HFFc6 (cell line): Measurements from ENCODE around the gene QSOX1. TPM values are rescaled to one million over a fixed set of nuclear protein-coding genes. Genes with fewer than 3 reads are reported as not detected.

Experiments used
- DNase-seq: peaks from one replicate; pipeline ENCODE4 v3.0.0-alpha.2; 2018
- H3K27ac Mint-ChIP-seq: 2 replicates; pipeline ENCODE4 v1.8.0; 2020; ENCODE audit warnings: mild to moderate bottlenecking, mixed read lengths
- H3K27me3 Mint-ChIP-seq: 2 replicates; pipeline ENCODE4 v1.8.0; 2021; ENCODE audit warnings: mild to moderate bottlenecking, moderate library complexity, mixed read lengths; ENCODE audit not compliant: insufficient read depth
- H3K36me3 Mint-ChIP-seq: 2 replicates; pipeline ENCODE4 v1.8.0; 2021; ENCODE audit warnings: low read depth, mixed read lengths
- H3K4me1 Mint-ChIP-seq: 2 replicates; pipeline ENCODE4 v1.8.0; 2020; ENCODE audit warnings: low read depth, mixed read lengths
- H3K4me3 Mint-ChIP-seq: 2 replicates; pipeline ENCODE4 v1.8.0; 2020; ENCODE audit warnings: mild to moderate bottlenecking, moderate library complexity, mixed read lengths
- H3K9me3 Mint-ChIP-seq: 2 replicates; pipeline ENCODE4 v1.8.0; 2020; ENCODE audit warnings: mild to moderate bottlenecking, mixed read lengths
- total RNA-seq, 6 experiments: library from RNA; stranded (reverse); fragmentation: NEBNext Ultra II Directional; extraction: Animal tissue kit (Norgen Biotek cat#: 25700); gene quantifications; 2 replicates in 1 of 6; 3 replicates in 5 of 6; pipeline ENCODE4 v1.2.3, GENCODE V29; 2021
- TF ChIP-seq, protein P1 (sequence below): fragments of 200-600 bp; sonication (generic); IDR thresholded peaks from 2 replicates; pipeline ENCODE4 v1.5.0; 2021; ENCODE audit warnings: antibody characterized with exemption, mild to moderate bottlenecking

Gene QSOX1
- total RNA-seq, 6 experiments from 2014 or later: 321 to 467 (median 352) TPM

GRCh38 chr1:180213401-180214170, 58.9 kb downstream of the QSOX1 start:
- Mint-ChIP-seq H3K36me3 (no peaks in the 10 kb centered on the region), H3K4me1 (peaks cover 14% of the 10 kb centered on the region), H3K27me3 (peaks cover 6% of the 10 kb centered on the region), H3K9me3 (no peaks in the 10 kb centered on the region), H3K4me3 (peak overlapping the region; percentile 47), H3K27ac (no peak overlapping the region)
- no peak for DNase-seq
- TF ChIP-seq, protein P1, sequence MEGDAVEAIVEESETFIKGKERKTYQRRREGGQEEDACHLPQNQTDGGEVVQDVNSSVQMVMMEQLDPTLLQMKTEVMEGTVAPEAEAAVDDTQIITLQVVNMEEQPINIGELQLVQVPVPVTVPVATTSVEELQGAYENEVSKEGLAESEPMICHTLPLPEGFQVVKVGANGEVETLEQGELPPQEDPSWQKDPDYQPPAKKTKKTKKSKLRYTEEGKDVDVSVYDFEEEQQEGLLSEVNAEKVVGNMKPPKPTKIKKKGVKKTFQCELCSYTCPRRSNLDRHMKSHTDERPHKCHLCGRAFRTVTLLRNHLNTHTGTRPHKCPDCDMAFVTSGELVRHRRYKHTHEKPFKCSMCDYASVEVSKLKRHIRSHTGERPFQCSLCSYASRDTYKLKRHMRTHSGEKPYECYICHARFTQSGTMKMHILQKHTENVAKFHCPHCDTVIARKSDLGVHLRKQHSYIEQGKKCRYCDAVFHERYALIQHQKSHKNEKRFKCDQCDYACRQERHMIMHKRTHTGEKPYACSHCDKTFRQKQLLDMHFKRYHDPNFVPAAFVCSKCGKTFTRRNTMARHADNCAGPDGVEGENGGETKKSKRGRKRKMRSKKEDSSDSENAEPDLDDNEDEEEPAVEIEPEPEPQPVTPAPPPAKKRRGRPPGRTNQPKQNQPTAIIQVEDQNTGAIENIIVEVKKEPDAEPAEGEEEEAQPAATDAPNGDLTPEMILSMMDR: no peak; the same call in 1 of the 2 replicates

DNA sequence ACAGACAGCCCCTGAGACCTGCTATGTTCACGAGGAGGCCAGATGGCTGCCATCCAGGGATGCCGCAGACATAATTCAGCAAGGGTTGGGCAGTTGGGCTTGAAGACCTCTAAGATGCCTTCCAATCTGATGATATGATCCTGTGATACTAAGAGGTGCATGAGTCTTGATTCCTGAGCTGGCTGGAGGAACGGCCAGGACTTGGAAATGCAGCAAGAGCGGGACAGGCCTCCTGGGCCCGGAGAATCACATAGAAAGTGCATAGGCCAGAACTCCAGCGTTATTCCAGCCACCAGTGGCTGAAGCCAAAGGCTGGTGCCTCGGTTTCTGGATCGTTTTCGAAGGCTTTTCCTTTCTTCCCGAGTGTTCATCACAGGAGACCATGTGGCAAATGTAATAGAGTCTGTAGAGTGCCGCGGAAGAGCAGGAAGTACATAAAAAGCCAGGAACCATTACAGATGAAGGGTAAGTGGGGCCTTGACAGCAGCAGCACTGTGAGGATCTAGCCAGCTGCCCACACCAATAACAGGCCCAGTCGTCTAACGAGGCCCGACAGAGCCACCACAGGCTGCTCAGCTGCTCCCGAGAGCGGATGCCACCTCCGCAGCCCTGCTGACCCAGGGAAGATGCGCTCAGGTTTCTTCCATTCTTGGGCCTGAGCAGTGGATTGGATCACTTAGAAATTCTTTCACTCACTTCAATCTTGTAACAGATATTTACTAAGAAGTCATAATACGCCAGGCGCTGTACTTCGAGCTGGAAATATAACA, 61.4 kb downstream of the QSOX1 start:
- TF ChIP-seq, protein P1: no peak
- Mint-ChIP-seq H3K4me1 (peaks cover 14% of the 10 kb centered on the region), H3K27me3 (peaks cover 23% of the 10 kb centered on the region), H3K9me3 (no peaks in the 10 kb centered on the region), H3K4me3 (no peak overlapping the region), H3K36me3 (no peaks in the 10 kb centered on the region), H3K27ac (no peak overlapping the region)
- no peak for DNase-seq

DNA sequence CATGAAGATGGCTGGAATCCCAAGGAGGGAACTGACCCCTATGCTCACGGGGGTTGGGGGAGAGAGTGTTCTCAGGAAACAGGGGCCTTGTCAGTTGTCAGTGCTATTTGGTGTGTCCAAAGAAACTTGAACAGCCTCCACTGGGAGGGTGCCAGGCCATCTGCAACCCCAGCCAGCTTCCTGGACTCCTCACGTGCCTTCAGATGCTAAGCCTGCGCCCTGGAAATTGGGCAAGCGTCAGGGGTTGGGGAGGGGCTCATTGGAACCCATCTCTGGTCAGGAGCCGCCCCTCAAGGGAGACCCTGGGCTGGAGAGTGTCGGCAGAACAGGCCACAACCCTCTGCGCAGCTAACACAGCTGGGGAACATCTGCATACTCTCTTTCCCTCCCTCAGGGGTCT, 62.3 kb downstream of the QSOX1 start:
- no peak for DNase-seq
- Mint-ChIP-seq H3K4me3 (no peak overlapping the region), H3K9me3 (no peaks in the 10 kb centered on the region), H3K27ac (no peak overlapping the region), H3K36me3 (no peaks in the 10 kb centered on the region), H3K27me3 (peaks cover 26% of the 10 kb centered on the region), H3K4me1 (peaks cover 7% of the 10 kb centered on the region)
- TF ChIP-seq, protein P1: no peak

DNA sequence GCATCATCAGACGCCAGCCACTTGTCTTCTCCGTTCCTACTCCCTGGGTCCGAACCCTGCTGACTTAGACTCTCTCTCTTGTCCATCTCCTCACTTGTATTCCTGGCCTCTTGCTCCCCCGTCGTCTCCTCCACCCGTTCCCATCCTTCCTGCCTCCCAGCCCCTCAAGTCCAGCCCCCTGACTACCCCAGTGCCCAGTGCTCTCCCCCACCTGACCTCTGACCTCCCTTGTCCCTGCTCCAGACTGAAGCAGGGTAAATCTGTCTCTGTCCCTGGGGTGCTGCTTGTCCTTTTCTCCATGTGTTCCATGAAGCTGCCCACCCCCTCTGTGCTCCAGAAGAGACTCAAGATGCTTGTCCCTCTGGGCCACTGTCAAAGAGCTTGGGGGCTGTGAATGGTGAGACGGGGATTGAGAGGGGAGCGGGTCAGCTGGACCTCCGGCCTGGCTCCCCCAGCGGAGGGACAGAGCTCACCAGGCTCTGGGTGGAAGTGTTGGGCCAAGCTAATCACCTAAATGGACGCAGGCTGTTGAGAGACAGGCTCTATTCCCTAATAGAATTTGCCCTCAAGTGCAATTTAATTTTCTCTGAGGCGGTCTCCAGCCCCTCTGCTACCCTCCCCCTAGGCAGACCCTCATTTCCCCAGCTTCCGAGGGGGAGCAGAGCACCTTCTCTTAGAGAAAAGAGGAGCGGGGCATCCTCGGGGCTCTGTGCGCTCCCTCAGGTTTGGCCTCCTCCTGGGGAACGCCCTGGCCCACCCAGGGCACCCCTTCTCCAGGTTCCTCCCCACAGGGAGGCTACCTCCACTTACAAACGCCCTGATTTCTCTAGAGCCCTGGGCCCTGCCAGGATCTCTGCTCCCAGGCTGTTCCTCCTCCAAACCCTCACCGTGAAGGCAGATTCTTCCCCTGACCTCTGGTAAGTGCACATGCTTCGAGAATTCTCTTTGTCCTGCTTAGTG, 64.4 kb downstream of the QSOX1 start:
- Mint-ChIP-seq H3K4me3 (no peak overlapping the region), H3K4me1 (no peaks in the 10 kb centered on the region), H3K36me3 (no peaks in the 10 kb centered on the region), H3K27me3 (peaks cover 36% of the 10 kb centered on the region), H3K9me3 (no peaks in the 10 kb centered on the region), H3K27ac (no peak overlapping the region)
- no peak for DNase-seq
- TF ChIP-seq, protein P1: no peak

- no peaks in the 10 kb centered on the region for H3K9me3 Mint-ChIP-seq
- peaks cover 40% of the 10 kb centered on the region for H3K27me3 Mint-ChIP-seq
- H3K4me3 Mint-ChIP-seq: no peak overlapping the region
- no peak for DNase-seq
- no peaks in the 10 kb centered on the region for H3K36me3 Mint-ChIP-seq
- TF ChIP-seq, protein P1: no peak
- no peak overlapping the region for H3K27ac Mint-ChIP-seq
- no peaks in the 10 kb centered on the region for H3K4me1 Mint-ChIP-seq
These were observed 65.1 kb downstream of the QSOX1 start for GRCh38 chr1:180219776-180220175.
